ENCODE results near the gene FCGR3A.
"Not testable (repeated sequence)": the region's sequence is repeated elsewhere in the genome, so short reads cannot be mapped to it uniquely, and the experiment has no call there.

Gene FCGR3A

GRCh38 chr1:161582882-161583281 lies 33.3 kb upstream of the FCGR3A start:
- not testable (repeated sequence) for H3K4me1 ChIP-seq (ENCODE audit: control insufficient read depth, insufficient read depth, low read length); H3K9me3 ChIP-seq (ENCODE audit: control insufficient read depth, low read length); H3K27ac ChIP-seq (ENCODE audit: insufficient read depth, low read depth, low read length, poor library complexity, severe bottlenecking); H3K4me3 ChIP-seq (ENCODE audit: insufficient read depth, low read depth, low read length); H3K27me3 ChIP-seq (ENCODE audit: control insufficient read depth, insufficient read depth, low read length, poor library complexity, severe bottlenecking); H3K36me3 ChIP-seq (ENCODE audit: control insufficient read depth, insufficient read depth, low read length)
- no CpG with 5 or more reads among the region's 4 CpGs for WGBS, 2 experiments

GRCh38 chr1:161580879-161581537 lies 31.4 kb upstream of the FCGR3A start:
- not testable (repeated sequence) for H3K9me3 ChIP-seq (ENCODE audit: control insufficient read depth, low read length); H3K4me3 ChIP-seq (ENCODE audit: insufficient read depth, low read depth, low read length); H3K4me1 ChIP-seq (ENCODE audit: control insufficient read depth, insufficient read depth, low read length); H3K27me3 ChIP-seq (ENCODE audit: control insufficient read depth, insufficient read depth, low read length, poor library complexity, severe bottlenecking); H3K36me3 ChIP-seq (ENCODE audit: control insufficient read depth, insufficient read depth, low read length); H3K27ac ChIP-seq (ENCODE audit: insufficient read depth, low read depth, low read length, poor library complexity, severe bottlenecking)
- WGBS, 2 experiments = no CpG with 5 or more reads among the region's 4 CpGs

GRCh38 chr1:161579856-161580507 lies 30.4 kb upstream of the FCGR3A start:
- not testable (repeated sequence) for H3K27me3 ChIP-seq (ENCODE audit: control insufficient read depth, insufficient read depth, low read length, poor library complexity, severe bottlenecking); H3K9me3 ChIP-seq (ENCODE audit: control insufficient read depth, low read length); H3K27ac ChIP-seq (ENCODE audit: insufficient read depth, low read depth, low read length, poor library complexity, severe bottlenecking); H3K4me1 ChIP-seq (ENCODE audit: control insufficient read depth, insufficient read depth, low read length); H3K4me3 ChIP-seq (ENCODE audit: insufficient read depth, low read depth, low read length); H3K36me3 ChIP-seq (ENCODE audit: control insufficient read depth, insufficient read depth, low read length)
- no CpG with 5 or more reads among the region's 8 CpGs for WGBS, 2 experiments

GRCh38 chr1:161576676-161577075 lies 27.1 kb upstream of the FCGR3A start:
- H3K27ac ChIP-seq (ENCODE audit: insufficient read depth, low read depth, low read length, poor library complexity, severe bottlenecking); H3K9me3 ChIP-seq (ENCODE audit: control insufficient read depth, low read length); H3K4me3 ChIP-seq (ENCODE audit: insufficient read depth, low read depth, low read length); H3K4me1 ChIP-seq (ENCODE audit: control insufficient read depth, insufficient read depth, low read length); H3K27me3 ChIP-seq (ENCODE audit: control insufficient read depth, insufficient read depth, low read length, poor library complexity, severe bottlenecking); H3K36me3 ChIP-seq (ENCODE audit: control insufficient read depth, insufficient read depth, low read length): not testable (repeated sequence)

- not testable (repeated sequence) for H3K9me3 ChIP-seq (ENCODE audit: control insufficient read depth, low read length); H3K36me3 ChIP-seq (ENCODE audit: control insufficient read depth, insufficient read depth, low read length); H3K27me3 ChIP-seq (ENCODE audit: control insufficient read depth, insufficient read depth, low read length, poor library complexity, severe bottlenecking); H3K27ac ChIP-seq (ENCODE audit: insufficient read depth, low read depth, low read length, poor library complexity, severe bottlenecking); H3K4me3 ChIP-seq (ENCODE audit: insufficient read depth, low read depth, low read length); H3K4me1 ChIP-seq (ENCODE audit: control insufficient read depth, insufficient read depth, low read length)
- WGBS, 2 experiments = 100% methylated on average over 1 of the region's 8 CpGs; no CpG with 5 or more reads in 1 of the 2 experiments
Measured at GRCh38 chr1:161571703-161572102, 22.1 kb upstream of the FCGR3A start.

GRCh38 chr1:161566602-161566960 lies 17.0 kb upstream of the FCGR3A start:
- not testable (repeated sequence) for H3K4me3 ChIP-seq (ENCODE audit: insufficient read depth, low read depth, low read length); H3K4me1 ChIP-seq (ENCODE audit: control insufficient read depth, insufficient read depth, low read length); H3K27ac ChIP-seq (ENCODE audit: insufficient read depth, low read depth, low read length, poor library complexity, severe bottlenecking); H3K27me3 ChIP-seq (ENCODE audit: control insufficient read depth, insufficient read depth, low read length, poor library complexity, severe bottlenecking); H3K9me3 ChIP-seq (ENCODE audit: control insufficient read depth, low read length); H3K36me3 ChIP-seq (ENCODE audit: control insufficient read depth, insufficient read depth, low read length)
- no CpG with 5 or more reads among the region's 3 CpGs for WGBS, 2 experiments

- not testable (repeated sequence) for H3K9me3 ChIP-seq (ENCODE audit: control insufficient read depth, low read length); H3K4me3 ChIP-seq (ENCODE audit: insufficient read depth, low read depth, low read length); H3K36me3 ChIP-seq (ENCODE audit: control insufficient read depth, insufficient read depth, low read length); H3K27me3 ChIP-seq (ENCODE audit: control insufficient read depth, insufficient read depth, low read length, poor library complexity, severe bottlenecking); H3K27ac ChIP-seq (ENCODE audit: insufficient read depth, low read depth, low read length, poor library complexity, severe bottlenecking); H3K4me1 ChIP-seq (ENCODE audit: control insufficient read depth, insufficient read depth, low read length)
- no CpG with 5 or more reads among the region's 1 CpG for WGBS, 2 experiments
Measured at GRCh38 chr1:161563522-161563921, 13.9 kb upstream of the FCGR3A start.

GRCh38 chr1:161562441-161562840 lies 12.8 kb upstream of the FCGR3A start:
- H3K9me3 ChIP-seq (ENCODE audit: control insufficient read depth, low read length); H3K4me1 ChIP-seq (ENCODE audit: control insufficient read depth, insufficient read depth, low read length); H3K4me3 ChIP-seq (ENCODE audit: insufficient read depth, low read depth, low read length); H3K27ac ChIP-seq (ENCODE audit: insufficient read depth, low read depth, low read length, poor library complexity, severe bottlenecking); H3K27me3 ChIP-seq (ENCODE audit: control insufficient read depth, insufficient read depth, low read length, poor library complexity, severe bottlenecking); H3K36me3 ChIP-seq (ENCODE audit: control insufficient read depth, insufficient read depth, low read length): not testable (repeated sequence)
- 86 to 100% methylated on average over 1 to 3 of the region's 3 CpGs for WGBS, 2 experiments

- H3K36me3 ChIP-seq (ENCODE audit: control insufficient read depth, insufficient read depth, low read length); H3K27me3 ChIP-seq (ENCODE audit: control insufficient read depth, insufficient read depth, low read length, poor library complexity, severe bottlenecking); H3K9me3 ChIP-seq (ENCODE audit: control insufficient read depth, low read length); H3K27ac ChIP-seq (ENCODE audit: insufficient read depth, low read depth, low read length, poor library complexity, severe bottlenecking); H3K4me1 ChIP-seq (ENCODE audit: control insufficient read depth, insufficient read depth, low read length); H3K4me3 ChIP-seq (ENCODE audit: insufficient read depth, low read depth, low read length): not testable (repeated sequence)
- WGBS, 2 experiments = 95 to 96% methylated on average over 2 to 4 of the region's 4 CpGs
Measured at GRCh38 chr1:161560960-161561715, 11.5 kb upstream of the FCGR3A start.

GRCh38 chr1:161557506-161558450 lies 8.2 kb upstream of the FCGR3A start:
- H3K27ac ChIP-seq (ENCODE audit: insufficient read depth, low read depth, low read length, poor library complexity, severe bottlenecking); H3K27me3 ChIP-seq (ENCODE audit: control insufficient read depth, insufficient read depth, low read length, poor library complexity, severe bottlenecking); H3K4me3 ChIP-seq (ENCODE audit: insufficient read depth, low read depth, low read length); H3K9me3 ChIP-seq (ENCODE audit: control insufficient read depth, low read length); H3K4me1 ChIP-seq (ENCODE audit: control insufficient read depth, insufficient read depth, low read length); H3K36me3 ChIP-seq (ENCODE audit: control insufficient read depth, insufficient read depth, low read length): not testable (repeated sequence)
- WGBS, 2 experiments = 44 to 63% methylated on average over 2 of the region's 6 CpGs
